ENCODE measurements around the gene E4F1. TPM values are rescaled to one million over a fixed set of nuclear protein-coding genes. Genes with fewer than 3 reads are reported as not detected.

Gene E4F1
- total and polyA plus RNA-seq, 10 of the 15 experiments (the other 5 are each of a cell fraction or from before 2014, with no cell fraction given), result 0.23 to 36.5 (median 14.5) TPM

DNA sequence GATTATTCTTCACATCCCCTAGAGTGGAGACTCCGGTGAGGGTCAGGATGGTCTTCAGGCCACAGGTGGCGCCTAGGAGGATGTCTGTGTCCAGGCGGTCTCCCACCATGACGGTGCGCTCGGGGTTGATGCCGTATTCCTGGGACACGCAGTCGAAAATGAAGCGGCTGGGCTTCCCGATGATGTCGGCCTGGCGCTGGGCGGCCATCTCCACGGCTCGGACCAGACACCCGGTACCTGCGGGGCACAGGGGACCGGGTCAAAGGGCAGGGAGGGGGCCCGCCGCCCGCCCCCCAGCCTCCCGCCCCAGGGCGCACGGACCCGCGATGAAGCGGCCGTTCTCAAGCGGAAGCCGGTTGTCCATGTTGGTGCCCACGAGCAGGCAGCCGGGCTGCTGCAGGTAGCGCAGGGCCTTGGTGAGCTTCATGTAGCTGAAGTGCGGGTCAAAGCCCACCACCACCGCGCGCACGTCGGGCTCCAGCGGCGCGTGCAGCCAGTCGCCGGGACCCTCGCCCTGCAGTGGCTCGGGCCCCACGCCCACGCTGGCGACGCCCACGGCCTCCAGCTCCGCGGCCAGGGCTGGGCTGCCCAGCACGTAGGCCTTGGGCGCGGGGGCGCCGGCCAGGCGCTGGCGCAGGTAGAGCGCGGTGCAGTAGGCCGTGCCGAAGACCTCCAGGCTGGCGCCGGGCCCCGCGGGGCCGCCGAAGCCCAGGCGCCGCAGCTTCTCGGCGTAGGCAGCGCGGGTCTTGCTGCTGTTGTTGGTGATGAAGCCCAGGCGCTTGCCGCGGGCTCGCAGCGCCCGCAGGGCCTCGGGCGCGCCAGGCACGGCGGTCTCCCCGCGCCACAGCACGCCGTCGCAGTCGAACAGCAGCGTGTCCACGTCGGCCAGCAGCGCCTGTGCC lies 9.3 kb upstream of the E4F1 start (continued):
- TF ChIP-seq CHD2 (IDR thresholded peaks at IDR 0.05; ENCODE audit: borderline replicate concordance, low read depth, low read length) (no peak), MYB (IDR thresholded peaks at IDR 0.05; ENCODE audit: borderline replicate concordance, low read depth, low read length) (no peak), NR2C2 (IDR thresholded peaks at IDR 0.05; ENCODE audit: borderline replicate concordance, control insufficient read depth, insufficient read length, low read depth) (no peak), ZNF384 (IDR thresholded peaks at IDR 0.05; ENCODE audit: borderline replicate concordance, low read depth, low read length) (no peak), POU2F2 (IDR thresholded peaks at IDR 0.05; ENCODE audit: borderline replicate concordance, low read depth, low read length) (no peak), NFIC (IDR thresholded peaks at IDR 0.05; ENCODE audit: low read depth, low read length) (no peak), EGR1 (IDR thresholded peaks at IDR 0.05; ENCODE audit: borderline replicate concordance in 1 of 2, low read depth in 2 of 2, low read length in 2 of 2) (peak in 1 of 2 experiments; percentile 79; a peak in 1 of 3 replicates), STAT1 (conservative IDR thresholded peaks at IDR 0.05) (no peak), EP300 (IDR thresholded peaks at IDR 0.05; ENCODE audit: borderline replicate concordance in 1 of 2, control insufficient read depth in 1 of 2, low read depth in 2 of 2, low read length in 2 of 2) (no peak), DPF2 (IDR thresholded peaks at IDR 0.05) (no peak), RFX5 (IDR thresholded peaks at IDR 0.05; ENCODE audit: low read depth, low read length) (no peak), RAD51 (IDR thresholded peaks at IDR 0.05) (no peak), RB1 (IDR thresholded peaks at IDR 0.05; ENCODE audit: borderline replicate concordance) (no peak), ASH2L (IDR thresholded peaks at IDR 0.05; ENCODE audit: borderline replicate concordance, low read depth) (no peak), TCF3 (IDR thresholded peaks at IDR 0.05; ENCODE audit: borderline replicate concordance, insufficient read depth, low read depth, low read length) (no peak), ZSCAN29 (IDR thresholded peaks at IDR 0.05) (no peak)
- TF ChIP-seq, protein P1, sequence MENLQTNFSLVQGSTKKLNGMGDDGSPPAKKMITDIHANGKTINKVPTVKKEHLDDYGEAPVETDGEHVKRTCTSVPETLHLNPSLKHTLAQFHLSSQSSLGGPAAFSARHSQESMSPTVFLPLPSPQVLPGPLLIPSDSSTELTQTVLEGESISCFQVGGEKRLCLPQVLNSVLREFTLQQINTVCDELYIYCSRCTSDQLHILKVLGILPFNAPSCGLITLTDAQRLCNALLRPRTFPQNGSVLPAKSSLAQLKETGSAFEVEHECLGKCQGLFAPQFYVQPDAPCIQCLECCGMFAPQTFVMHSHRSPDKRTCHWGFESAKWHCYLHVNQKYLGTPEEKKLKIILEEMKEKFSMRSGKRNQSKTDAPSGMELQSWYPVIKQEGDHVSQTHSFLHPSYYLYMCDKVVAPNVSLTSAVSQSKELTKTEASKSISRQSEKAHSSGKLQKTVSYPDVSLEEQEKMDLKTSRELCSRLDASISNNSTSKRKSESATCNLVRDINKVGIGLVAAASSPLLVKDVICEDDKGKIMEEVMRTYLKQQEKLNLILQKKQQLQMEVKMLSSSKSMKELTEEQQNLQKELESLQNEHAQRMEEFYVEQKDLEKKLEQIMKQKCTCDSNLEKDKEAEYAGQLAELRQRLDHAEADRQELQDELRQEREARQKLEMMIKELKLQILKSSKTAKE (IDR thresholded peaks at IDR 0.05; ENCODE audit: low read depth, poor library complexity, severe bottlenecking), result no peak
- TF ChIP-seq, protein P2, sequence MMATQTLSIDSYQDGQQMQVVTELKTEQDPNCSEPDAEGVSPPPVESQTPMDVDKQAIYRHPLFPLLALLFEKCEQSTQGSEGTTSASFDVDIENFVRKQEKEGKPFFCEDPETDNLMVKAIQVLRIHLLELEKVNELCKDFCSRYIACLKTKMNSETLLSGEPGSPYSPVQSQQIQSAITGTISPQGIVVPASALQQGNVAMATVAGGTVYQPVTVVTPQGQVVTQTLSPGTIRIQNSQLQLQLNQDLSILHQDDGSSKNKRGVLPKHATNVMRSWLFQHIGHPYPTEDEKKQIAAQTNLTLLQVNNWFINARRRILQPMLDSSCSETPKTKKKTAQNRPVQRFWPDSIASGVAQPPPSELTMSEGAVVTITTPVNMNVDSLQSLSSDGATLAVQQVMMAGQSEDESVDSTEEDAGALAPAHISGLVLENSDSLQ (IDR thresholded peaks at IDR 0.05), result no peak
- TF ChIP-seq, protein P3, sequence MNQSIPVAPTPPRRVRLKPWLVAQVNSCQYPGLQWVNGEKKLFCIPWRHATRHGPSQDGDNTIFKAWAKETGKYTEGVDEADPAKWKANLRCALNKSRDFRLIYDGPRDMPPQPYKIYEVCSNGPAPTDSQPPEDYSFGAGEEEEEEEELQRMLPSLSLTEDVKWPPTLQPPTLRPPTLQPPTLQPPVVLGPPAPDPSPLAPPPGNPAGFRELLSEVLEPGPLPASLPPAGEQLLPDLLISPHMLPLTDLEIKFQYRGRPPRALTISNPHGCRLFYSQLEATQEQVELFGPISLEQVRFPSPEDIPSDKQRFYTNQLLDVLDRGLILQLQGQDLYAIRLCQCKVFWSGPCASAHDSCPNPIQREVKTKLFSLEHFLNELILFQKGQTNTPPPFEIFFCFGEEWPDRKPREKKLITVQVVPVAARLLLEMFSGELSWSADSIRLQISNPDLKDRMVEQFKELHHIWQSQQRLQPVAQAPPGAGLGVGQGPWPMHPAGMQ (IDR thresholded peaks at IDR 0.05; ENCODE audit: borderline replicate concordance), result no peak
- TF ChIP-seq, protein P4, sequence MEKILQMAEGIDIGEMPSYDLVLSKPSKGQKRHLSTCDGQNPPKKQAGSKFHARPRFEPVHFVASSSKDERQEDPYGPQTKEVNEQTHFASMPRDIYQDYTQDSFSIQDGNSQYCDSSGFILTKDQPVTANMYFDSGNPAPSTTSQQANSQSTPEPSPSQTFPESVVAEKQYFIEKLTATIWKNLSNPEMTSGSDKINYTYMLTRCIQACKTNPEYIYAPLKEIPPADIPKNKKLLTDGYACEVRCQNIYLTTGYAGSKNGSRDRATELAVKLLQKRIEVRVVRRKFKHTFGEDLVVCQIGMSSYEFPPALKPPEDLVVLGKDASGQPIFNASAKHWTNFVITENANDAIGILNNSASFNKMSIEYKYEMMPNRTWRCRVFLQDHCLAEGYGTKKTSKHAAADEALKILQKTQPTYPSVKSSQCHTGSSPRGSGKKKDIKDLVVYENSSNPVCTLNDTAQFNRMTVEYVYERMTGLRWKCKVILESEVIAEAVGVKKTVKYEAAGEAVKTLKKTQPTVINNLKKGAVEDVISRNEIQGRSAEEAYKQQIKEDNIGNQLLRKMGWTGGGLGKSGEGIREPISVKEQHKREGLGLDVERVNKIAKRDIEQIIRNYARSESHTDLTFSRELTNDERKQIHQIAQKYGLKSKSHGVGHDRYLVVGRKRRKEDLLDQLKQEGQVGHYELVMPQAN (conservative IDR thresholded peaks at IDR 0.05), result peak; percentile 87
